RWPE2 (cell line): ENCODE measurements around the gene EMC1.

Source experiments
- ATAC-seq: fragments of 200-7000 bp; cut with Tn5 transposase; 3 replicates; pipeline ENCODE4 v1.9.1; 2021; ENCODE audit warnings: low read depth
- DNase-seq: peaks from one replicate; pipeline ENCODE4 v3.0.0-alpha.2; 2020; ENCODE audit warnings: low spot score
- H3K27ac ChIP-seq: fragments of 450-650 bp; 2 replicates; pipeline ENCODE4 v1.5.1; 2017; ENCODE audit warnings: mild to moderate bottlenecking; ENCODE audit not compliant: poor library complexity, severe bottlenecking
- H3K27me3 ChIP-seq: fragments of 250-450 bp; sonication (Bioruptor Pico); 2 replicates; pipeline ENCODE4 v1.5.1; 2021; ENCODE audit warnings: mild to moderate bottlenecking, moderate library complexity; ENCODE audit not compliant: insufficient read depth, poor library complexity, severe bottlenecking
- H3K36me3 ChIP-seq: fragments of 250-450 bp; sonication (Bioruptor Pico); 2 replicates; pipeline ENCODE4 v1.5.1; 2020; ENCODE audit warnings: low read depth, mild to moderate bottlenecking, moderate library complexity
- H3K4me1 ChIP-seq: fragments of 250-450 bp; sonication (Bioruptor Pico); 2 replicates; pipeline ENCODE4 v1.5.1; 2021; ENCODE audit warnings: mild to moderate bottlenecking, moderate library complexity; ENCODE audit not compliant: insufficient read depth, poor library complexity, severe bottlenecking
- H3K4me3 ChIP-seq: fragments of 250-450 bp; sonication (Bioruptor Pico); 2 replicates; pipeline ENCODE4 v1.5.1; 2021; ENCODE audit warnings: mild to moderate bottlenecking, moderate library complexity; ENCODE audit not compliant: severe bottlenecking
- H3K9me3 ChIP-seq: fragments of 250-450 bp; sonication (Bioruptor Pico); 2 replicates; pipeline ENCODE4 v1.5.1; 2021; ENCODE audit warnings: mild to moderate bottlenecking, moderate library complexity; ENCODE audit not compliant: severe bottlenecking
- TF ChIP-seq, protein P1 (sequence below): fragments of 450-650 bp; IDR thresholded peaks from one replicate; pipeline ENCODE4 v1.5.1; 2017; ENCODE audit warnings: mild to moderate bottlenecking, moderate library complexity; ENCODE audit not compliant: poor library complexity, severe bottlenecking

The EMC1 gene

DNA sequence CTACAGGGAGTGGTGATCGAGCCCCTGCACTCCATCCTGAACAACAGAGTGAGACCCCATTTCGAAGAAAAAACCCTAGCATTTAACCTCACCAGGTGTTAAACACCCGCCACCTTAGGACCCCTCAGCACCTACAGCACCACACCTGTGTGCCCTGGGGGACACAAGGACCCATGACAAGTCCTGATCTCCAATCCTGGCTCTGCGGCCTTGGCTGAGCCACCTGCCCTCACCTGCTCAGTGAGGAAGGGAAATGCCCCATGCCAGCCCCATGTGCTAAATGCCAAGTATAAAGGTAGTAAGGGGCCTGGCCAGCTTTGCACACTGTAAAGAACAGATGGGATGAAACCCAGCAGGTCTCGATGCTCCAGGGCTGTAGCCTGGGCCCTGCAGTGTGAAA, 11.4 kb upstream of the EMC1 start:
- Histone ChIP-seq H3K27me3 (no peaks in the 10 kb centered on the region), H3K9me3 (no peaks in the 10 kb centered on the region), H3K4me1 (peaks cover 3% of the 10 kb centered on the region), H3K36me3 (peaks cover 23% of the 10 kb centered on the region), H3K4me3 (no peak overlapping the region), H3K27ac (no peak overlapping the region)
- DNase-seq = no peak
- TF ChIP-seq, protein P1, sequence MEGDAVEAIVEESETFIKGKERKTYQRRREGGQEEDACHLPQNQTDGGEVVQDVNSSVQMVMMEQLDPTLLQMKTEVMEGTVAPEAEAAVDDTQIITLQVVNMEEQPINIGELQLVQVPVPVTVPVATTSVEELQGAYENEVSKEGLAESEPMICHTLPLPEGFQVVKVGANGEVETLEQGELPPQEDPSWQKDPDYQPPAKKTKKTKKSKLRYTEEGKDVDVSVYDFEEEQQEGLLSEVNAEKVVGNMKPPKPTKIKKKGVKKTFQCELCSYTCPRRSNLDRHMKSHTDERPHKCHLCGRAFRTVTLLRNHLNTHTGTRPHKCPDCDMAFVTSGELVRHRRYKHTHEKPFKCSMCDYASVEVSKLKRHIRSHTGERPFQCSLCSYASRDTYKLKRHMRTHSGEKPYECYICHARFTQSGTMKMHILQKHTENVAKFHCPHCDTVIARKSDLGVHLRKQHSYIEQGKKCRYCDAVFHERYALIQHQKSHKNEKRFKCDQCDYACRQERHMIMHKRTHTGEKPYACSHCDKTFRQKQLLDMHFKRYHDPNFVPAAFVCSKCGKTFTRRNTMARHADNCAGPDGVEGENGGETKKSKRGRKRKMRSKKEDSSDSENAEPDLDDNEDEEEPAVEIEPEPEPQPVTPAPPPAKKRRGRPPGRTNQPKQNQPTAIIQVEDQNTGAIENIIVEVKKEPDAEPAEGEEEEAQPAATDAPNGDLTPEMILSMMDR = no peak
- peak; percentile 8; the same call in 1 of the 3 replicates for ATAC-seq

GRCh38 chr1:19262047-19262446, 10.7 kb upstream of the EMC1 start:
- peaks cover 3% of the 10 kb centered on the region for H3K4me1 ChIP-seq
- no peak overlapping the region for H3K4me3 ChIP-seq
- DNase-seq = no peak
- ATAC-seq = no peak
- TF ChIP-seq, protein P1 = no peak
- H3K27me3 ChIP-seq = no peaks in the 10 kb centered on the region
- H3K9me3 ChIP-seq = no peaks in the 10 kb centered on the region
- peaks cover 30% of the 10 kb centered on the region for H3K36me3 ChIP-seq
- no peak overlapping the region for H3K27ac ChIP-seq

- peak overlapping the region; percentile 11 for H3K27ac ChIP-seq
- H3K4me1 ChIP-seq = peaks cover 3% of the 10 kb centered on the region
- peaks cover 45% of the 10 kb centered on the region for H3K36me3 ChIP-seq
- H3K4me3 ChIP-seq = no peak overlapping the region
- H3K9me3 ChIP-seq = no peaks in the 10 kb centered on the region
- ATAC-seq (peak; percentile 72), DNase-seq (no peak)
- TF ChIP-seq, protein P1 = no peak
- no peaks in the 10 kb centered on the region for H3K27me3 ChIP-seq
Measured at GRCh38 chr1:19260211-19261138, 9.2 kb upstream of the EMC1 start.

DNA sequence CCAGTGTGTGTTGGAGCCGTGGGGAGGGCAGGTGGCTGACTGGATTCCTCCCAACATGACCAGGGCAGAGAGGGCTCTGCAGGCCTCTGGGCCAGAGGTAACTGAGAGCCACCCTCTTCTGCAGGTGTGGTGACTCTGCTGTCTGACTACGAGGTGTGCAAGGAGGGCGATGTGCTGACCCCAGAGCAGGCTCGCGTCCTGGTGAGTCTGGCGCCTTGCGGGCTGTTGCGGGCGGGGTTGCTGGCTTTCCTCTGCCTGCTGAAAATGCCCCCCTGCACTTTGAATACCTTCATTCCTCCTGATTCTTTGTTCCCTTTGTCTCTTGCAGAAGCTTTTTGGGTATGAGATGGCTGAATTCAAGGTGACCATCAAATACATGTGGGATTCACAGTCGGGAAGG, 7.0 kb upstream of the EMC1 start:
- TF ChIP-seq, protein P1 = no peak
- no peak for ATAC-seq
- H3K4me1 ChIP-seq = peaks cover 3% of the 10 kb centered on the region
- H3K4me3 ChIP-seq = no peak overlapping the region
- peaks cover 54% of the 10 kb centered on the region for H3K36me3 ChIP-seq
- H3K27ac ChIP-seq = no peak overlapping the region
- no peaks in the 10 kb centered on the region for H3K9me3 ChIP-seq
- H3K27me3 ChIP-seq = no peaks in the 10 kb centered on the region
- DNase-seq = no peak
